ENCODE results near the gene FGF8. TPM values are rescaled to one million over a fixed set of nuclear protein-coding genes. Genes with fewer than 3 reads are reported as not detected.

FGF8 gene
- total RNA-seq, 4 donors from 2014 or later = not detected

- H3K36me3 ChIP-seq = peaks cover 0 to under 1% (median 0%) of the 10 kb centered on the region in 3 donors
- WGBS, 2 donors = 0% methylated on average over 32 to 42 of the region's 44 CpGs
- TF ChIP-seq EP300 (IDR thresholded peaks at IDR 0.05) (peak in 1 of 2 donors; percentile 78), POLR2A (IDR thresholded peaks at IDR 0.05) (peak; percentile 19 to 41), CTCF (IDR thresholded peaks at IDR 0.05) (no peak)
Measured at GRCh38 chr10:101817337-101818118, 41.6 kb upstream of the FGF8 start.

GRCh38 chr10:101816913-101817336 is 41.0 kb upstream of the FGF8 start:
- WGBS, 2 donors = 0% methylated on average over 14 of the region's 14 CpGs
- peaks cover 0 to 48% (median 29%) of the 10 kb centered on the region in 4 donors for H3K4me1 ChIP-seq
- H3K9me3 ChIP-seq = no peaks in the 10 kb centered on the region
- peaks cover 0 to 7% (median 0%) of the 10 kb centered on the region in 3 donors for H3K36me3 ChIP-seq
- no peak for TF ChIP-seq CTCF (IDR thresholded peaks at IDR 0.05)
- no peak for TF ChIP-seq POLR2A (IDR thresholded peaks at IDR 0.05)
- TF ChIP-seq EP300 (IDR thresholded peaks at IDR 0.05) = no peak
- H3K27me3 ChIP-seq = no peaks in the 10 kb centered on the region
- H3K27ac ChIP-seq = peak overlapping the region; percentile 93 to 96 (median 95)
- DNase-seq (ENCODE audit: low spot score in 2 of 2) = no peak
- peak overlapping the region; percentile 81 to 100 (median 97) for H3K4me3 ChIP-seq

More at GRCh38 chr10:101817337-101818118, 41.6 kb upstream of the FGF8 start:
- peak; percentile 91 for DNase-seq (ENCODE audit: low spot score in 2 of 2)
- Histone ChIP-seq H3K9me3 (no peaks in the 10 kb centered on the region), H3K27ac (peak overlapping the region; percentile 93 to 96 (median 95)), H3K4me3 (peak overlapping the region; percentile 81 to 100 (median 97)), H3K4me1 (peaks cover 0 to 42% (median 29%) of the 10 kb centered on the region in 4 donors), H3K27me3 (no peaks in the 10 kb centered on the region)

- Histone ChIP-seq H3K27me3 (no peaks in the 10 kb centered on the region), H3K36me3 (peaks cover 0 to 9% (median 0%) of the 10 kb centered on the region in 3 donors), H3K4me3 (peak overlapping the region; percentile 81 to 100 (median 97)), H3K9me3 (no peaks in the 10 kb centered on the region), H3K27ac (peak overlapping the region in 3 of 4 donors; percentile 6 to 95 (median 23)), H3K4me1 (peaks cover 0 to 52% (median 29%) of the 10 kb centered on the region in 4 donors)
- no peak for DNase-seq (ENCODE audit: low spot score in 2 of 2)
- WGBS, 2 donors = 0 to 1% methylated on average over 5 of the region's 5 CpGs
- no peak for TF ChIP-seq EP300 (IDR thresholded peaks at IDR 0.05)
- no peak for TF ChIP-seq CTCF (IDR thresholded peaks at IDR 0.05)
- TF ChIP-seq POLR2A (IDR thresholded peaks at IDR 0.05) = no peak
Measured at GRCh38 chr10:101816376-101816775, 40.5 kb upstream of the FGF8 start.

GRCh38 chr10:101814466-101815071 is 38.7 kb upstream of the FGF8 start:
- no peaks in the 10 kb centered on the region for H3K27me3 ChIP-seq
- DNase-seq (ENCODE audit: low spot score in 2 of 2) = no peak
- H3K36me3 ChIP-seq = peaks cover 0 to 27% (median 8%) of the 10 kb centered on the region in 3 donors
- H3K27ac ChIP-seq = peak overlapping the region in 2 of 4 donors; percentile 4 to 34
- H3K4me3 ChIP-seq = peak overlapping the region in 3 of 4 donors; percentile 81 to 100 (median 95)
- 56 to 61% methylated on average over 8 of the region's 8 CpGs for WGBS, 2 donors
- peaks cover 0 to 61% (median 28%) of the 10 kb centered on the region in 4 donors for H3K4me1 ChIP-seq
- H3K9me3 ChIP-seq = no peaks in the 10 kb centered on the region
- TF ChIP-seq CTCF (IDR thresholded peaks at IDR 0.05) (no peak), POLR2A (IDR thresholded peaks at IDR 0.05) (no peak), EP300 (IDR thresholded peaks at IDR 0.05) (no peak)

GRCh38 chr10:101812606-101813005 is 36.7 kb upstream of the FGF8 start:
- Histone ChIP-seq H3K9me3 (no peaks in the 10 kb centered on the region), H3K27me3 (no peaks in the 10 kb centered on the region), H3K4me3 (no peak overlapping the region), H3K27ac (no peak overlapping the region), H3K36me3 (peaks cover 0 to 47% (median 9%) of the 10 kb centered on the region in 3 donors), H3K4me1 (peaks cover 0 to 52% (median 20%) of the 10 kb centered on the region in 4 donors)
- TF ChIP-seq POLR2A (IDR thresholded peaks at IDR 0.05) (no peak), EP300 (IDR thresholded peaks at IDR 0.05) (no peak), CTCF (IDR thresholded peaks at IDR 0.05) (no peak)
- WGBS, 2 donors = 79 to 82% methylated on average over 4 of the region's 4 CpGs
- no peak for DNase-seq (ENCODE audit: low spot score in 2 of 2)

Measured in tibial nerve (tissue), 4 donors.